ENCODE data around the gene DCTD.

Gene DCTD

DNA sequence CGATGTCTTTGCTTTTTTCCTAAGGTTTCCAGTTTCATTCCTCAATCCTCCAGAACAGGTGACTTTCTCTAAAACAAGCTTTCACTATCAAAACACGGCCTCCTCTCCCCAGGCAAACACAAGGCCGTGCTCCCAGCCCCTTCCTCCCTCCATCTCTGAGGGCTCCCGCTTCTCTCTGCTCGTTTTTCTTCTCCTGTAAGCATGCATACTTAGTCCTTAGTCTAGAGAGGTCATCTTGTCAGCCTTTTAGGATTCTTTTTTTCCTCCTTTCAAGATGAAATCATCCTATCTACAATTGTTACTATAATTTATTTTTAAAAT is 18.7 kb downstream of the DCTD start:
- Histone ChIP-seq H2AK5ac (ENCODE audit: low read depth, low read length) (no peak overlapping the region), H3K27me3 (ENCODE audit: control insufficient read depth in 3 of 3, insufficient read depth in 3 of 3, low read depth in 1 of 3, low read length in 3 of 3) (no peaks in the 10 kb centered on the region), H2BK15ac (ENCODE audit: low read length) (no peak overlapping the region), H3K4ac (ENCODE audit: low read length) (no peak overlapping the region), H3K4me2 (ENCODE audit: insufficient read depth, low read length, poor library complexity, severe bottlenecking) (no peak overlapping the region), H3K9me3 (replicated peaks in 1 of 2; ENCODE audit: control insufficient read depth in 2 of 2, insufficient read depth in 1 of 2, low read depth in 1 of 2, low read length in 2 of 2) (no peaks in the 10 kb centered on the region), H3K18ac (ENCODE audit: low read length) (no peak overlapping the region), H3K4me3 (ENCODE audit: low read length in 2 of 2) (no peak overlapping the region), H3K23ac (ENCODE audit: low read depth, low read length, poor library complexity) (no peak overlapping the region), H3K9ac (ENCODE audit: low read depth, low read length, poor library complexity) (no peak overlapping the region), H3K27ac (replicated peaks; ENCODE audit: low read length) (no peak overlapping the region), H3K14ac (ENCODE audit: low read length) (no peak overlapping the region), H3K4me1 (ENCODE audit: control insufficient read depth in 2 of 2, insufficient read depth in 1 of 2, low read depth in 1 of 2, low read length in 2 of 2) (peaks cover 0 to 11% of the 10 kb centered on the region in 2 donors), H2BK12ac (ENCODE audit: low read length) (no peak overlapping the region), H4K91ac (ENCODE audit: low read depth, low read length, poor library complexity) (no peak overlapping the region), H3K36me3 (replicated peaks in 1 of 2; ENCODE audit: control insufficient read depth in 2 of 2, insufficient read depth in 2 of 2, low read length in 2 of 2) (peaks cover 23 to 97% of the 10 kb centered on the region in 2 donors), H2AFZ (ENCODE audit: low read length) (no peak overlapping the region), H3K79me1 (ENCODE audit: low read depth, low read length) (peaks cover 2% of the 10 kb centered on the region), H2BK120ac (ENCODE audit: low read depth, low read length) (no peak overlapping the region), H2BK5ac (ENCODE audit: low read length) (no peak overlapping the region), H4K8ac (ENCODE audit: low read depth, low read length) (no peak overlapping the region)
- no peak for DNase-seq (ENCODE audit: low spot score)
- no CpG with 5 or more reads among the region's 5 CpGs for WGBS, 2 donors (ENCODE audit: extremely low coverage in 2 of 2, insufficient read length in 2 of 2, insufficient replicate concordance in 1 of 2)

DNA sequence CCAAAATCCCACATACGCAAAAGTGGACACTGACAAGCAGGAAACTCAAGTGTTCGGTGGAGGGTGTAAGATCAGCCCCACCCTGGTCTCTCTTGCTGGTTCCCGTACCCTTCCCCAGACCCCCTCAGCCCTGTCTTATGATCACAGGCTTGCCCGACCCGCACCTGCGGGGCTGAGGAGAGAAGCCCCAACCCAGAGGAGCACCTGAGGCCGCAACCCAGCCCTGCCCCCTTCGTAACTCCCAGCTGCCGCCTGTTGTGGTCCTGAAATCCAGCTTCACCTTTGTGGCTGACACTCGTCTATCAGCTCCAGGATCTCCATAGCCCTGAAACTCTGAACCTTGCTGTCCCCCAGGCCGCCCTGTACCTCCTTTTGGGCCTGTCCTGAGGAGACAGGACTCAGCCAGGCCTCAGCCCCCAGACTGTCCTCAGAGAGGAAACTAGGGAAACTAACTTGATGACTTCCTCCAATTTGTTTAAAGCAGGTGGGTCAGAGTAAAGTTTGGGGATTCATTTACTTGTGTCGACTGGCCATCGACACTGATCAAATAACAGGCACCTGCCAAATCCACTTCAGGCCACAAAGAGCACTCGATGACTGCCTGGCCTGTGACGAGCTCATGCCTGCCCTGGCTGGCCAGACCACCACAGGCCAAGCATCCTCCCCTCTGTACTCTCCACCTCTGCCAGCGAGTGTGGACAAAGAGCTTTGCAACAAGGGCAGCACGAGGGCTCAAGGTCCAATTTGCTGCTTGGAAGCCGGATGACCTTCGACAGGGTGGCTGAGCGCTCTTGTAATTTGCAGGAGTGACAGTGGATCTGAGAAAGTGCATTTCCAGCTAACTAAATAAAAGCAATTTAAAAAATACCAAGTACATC is 19.3 kb downstream of the DCTD start:
- no peak overlapping the region for H3K4me3 ChIP-seq (ENCODE audit: low read length in 2 of 2)
- no peak overlapping the region for H2BK12ac ChIP-seq (ENCODE audit: low read length)
- no peak overlapping the region for H3K4ac ChIP-seq (ENCODE audit: low read length)
- H2BK120ac ChIP-seq (ENCODE audit: low read depth, low read length): no peak overlapping the region
- peaks cover 0 to 6% of the 10 kb centered on the region in 2 donors for H3K4me1 ChIP-seq (ENCODE audit: control insufficient read depth in 2 of 2, insufficient read depth in 1 of 2, low read depth in 1 of 2, low read length in 2 of 2)
- H4K91ac ChIP-seq (ENCODE audit: low read depth, low read length, poor library complexity): no peak overlapping the region
- no peak overlapping the region for H3K14ac ChIP-seq (ENCODE audit: low read length)
- H3K36me3 ChIP-seq (replicated peaks in 1 of 2; ENCODE audit: control insufficient read depth in 2 of 2, insufficient read depth in 2 of 2, low read length in 2 of 2): peaks cover 22 to 97% of the 10 kb centered on the region in 2 donors
- H3K27me3 ChIP-seq (ENCODE audit: control insufficient read depth in 3 of 3, insufficient read depth in 3 of 3, low read depth in 1 of 3, low read length in 3 of 3): no peaks in the 10 kb centered on the region
- peak overlapping the region; percentile 58 for H3K18ac ChIP-seq (ENCODE audit: low read length)
- no peak overlapping the region for H3K23ac ChIP-seq (ENCODE audit: low read depth, low read length, poor library complexity)
- H3K27ac ChIP-seq (replicated peaks; ENCODE audit: low read length): no peak overlapping the region
- no peak overlapping the region for H2AFZ ChIP-seq (ENCODE audit: low read length)
- no peak overlapping the region for H2BK5ac ChIP-seq (ENCODE audit: low read length)
- no peak for DNase-seq (ENCODE audit: low spot score)
- H2BK15ac ChIP-seq (ENCODE audit: low read length): no peak overlapping the region
- H3K4me2 ChIP-seq (ENCODE audit: insufficient read depth, low read length, poor library complexity, severe bottlenecking): no peak overlapping the region
- no CpG with 5 or more reads among the region's 20 CpGs for WGBS, 2 donors (ENCODE audit: extremely low coverage in 2 of 2, insufficient read length in 2 of 2, insufficient replicate concordance in 1 of 2)
- peak overlapping the region; percentile 8 for H2AK5ac ChIP-seq (ENCODE audit: low read depth, low read length)
- peaks cover 2% of the 10 kb centered on the region for H3K79me1 ChIP-seq (ENCODE audit: low read depth, low read length)
- H4K8ac ChIP-seq (ENCODE audit: low read depth, low read length): no peak overlapping the region
- no peak overlapping the region for H3K9ac ChIP-seq (ENCODE audit: low read depth, low read length, poor library complexity)
- no peaks in the 10 kb centered on the region for H3K9me3 ChIP-seq (replicated peaks in 1 of 2; ENCODE audit: control insufficient read depth in 2 of 2, insufficient read depth in 1 of 2, low read depth in 1 of 2, low read length in 2 of 2)

DNA sequence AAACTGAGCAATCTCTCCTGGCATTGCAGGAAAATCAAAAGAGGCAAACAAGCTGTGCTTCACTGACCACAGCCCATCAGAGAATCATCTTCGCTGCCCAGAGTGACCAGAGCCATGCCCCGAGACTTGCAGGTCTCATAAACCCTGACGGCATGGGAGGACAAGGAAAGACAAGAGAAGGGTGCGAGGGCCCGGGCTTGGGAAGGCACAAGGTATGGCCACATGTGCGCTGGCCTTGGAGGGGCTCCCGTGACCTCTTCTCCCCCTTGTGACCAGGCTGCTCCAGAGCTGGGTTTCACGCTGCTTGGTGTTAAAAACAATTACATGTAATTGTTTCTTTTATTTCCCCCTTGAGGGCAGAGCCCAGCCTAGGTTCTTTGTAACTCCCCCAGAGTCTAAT is 20.8 kb downstream of the DCTD start:
- no CpG with 5 or more reads among the region's 8 CpGs for WGBS, 2 donors (ENCODE audit: extremely low coverage in 2 of 2, insufficient read length in 2 of 2, insufficient replicate concordance in 1 of 2)
- H3K23ac ChIP-seq (ENCODE audit: low read depth, low read length, poor library complexity): peak overlapping the region; percentile 70
- no peak overlapping the region for H2BK5ac ChIP-seq (ENCODE audit: low read length)
- H3K79me1 ChIP-seq (ENCODE audit: low read depth, low read length): peaks cover 2% of the 10 kb centered on the region
- no peak overlapping the region for H3K4me3 ChIP-seq (ENCODE audit: low read length in 2 of 2)
- no peak overlapping the region for H4K91ac ChIP-seq (ENCODE audit: low read depth, low read length, poor library complexity)
- no peak overlapping the region for H3K27ac ChIP-seq (replicated peaks; ENCODE audit: low read length)
- H3K18ac ChIP-seq (ENCODE audit: low read length): no peak overlapping the region
- H3K27me3 ChIP-seq (ENCODE audit: control insufficient read depth in 3 of 3, insufficient read depth in 3 of 3, low read depth in 1 of 3, low read length in 3 of 3): no peaks in the 10 kb centered on the region
- no peaks in the 10 kb centered on the region for H3K9me3 ChIP-seq (replicated peaks in 1 of 2; ENCODE audit: control insufficient read depth in 2 of 2, insufficient read depth in 1 of 2, low read depth in 1 of 2, low read length in 2 of 2)
- no peak overlapping the region for H4K8ac ChIP-seq (ENCODE audit: low read depth, low read length)
- no peak overlapping the region for H3K14ac ChIP-seq (ENCODE audit: low read length)
- no peak overlapping the region for H2AK5ac ChIP-seq (ENCODE audit: low read depth, low read length)
- H2BK12ac ChIP-seq (ENCODE audit: low read length): no peak overlapping the region
- H3K4me1 ChIP-seq (ENCODE audit: control insufficient read depth in 2 of 2, insufficient read depth in 1 of 2, low read depth in 1 of 2, low read length in 2 of 2): peaks cover 0 to 6% of the 10 kb centered on the region in 2 donors
- H2AFZ ChIP-seq (ENCODE audit: low read length): no peak overlapping the region
- no peak for DNase-seq (ENCODE audit: low spot score)
- no peak overlapping the region for H2BK15ac ChIP-seq (ENCODE audit: low read length)
- H2BK120ac ChIP-seq (ENCODE audit: low read depth, low read length): no peak overlapping the region
- H3K4me2 ChIP-seq (ENCODE audit: insufficient read depth, low read length, poor library complexity, severe bottlenecking): no peak overlapping the region
- no peak overlapping the region for H3K9ac ChIP-seq (ENCODE audit: low read depth, low read length, poor library complexity)
- H3K36me3 ChIP-seq (replicated peaks in 1 of 2; ENCODE audit: control insufficient read depth in 2 of 2, insufficient read depth in 2 of 2, low read length in 2 of 2): peaks cover 21 to 97% of the 10 kb centered on the region in 2 donors
- H3K4ac ChIP-seq (ENCODE audit: low read length): no peak overlapping the region

DNA sequence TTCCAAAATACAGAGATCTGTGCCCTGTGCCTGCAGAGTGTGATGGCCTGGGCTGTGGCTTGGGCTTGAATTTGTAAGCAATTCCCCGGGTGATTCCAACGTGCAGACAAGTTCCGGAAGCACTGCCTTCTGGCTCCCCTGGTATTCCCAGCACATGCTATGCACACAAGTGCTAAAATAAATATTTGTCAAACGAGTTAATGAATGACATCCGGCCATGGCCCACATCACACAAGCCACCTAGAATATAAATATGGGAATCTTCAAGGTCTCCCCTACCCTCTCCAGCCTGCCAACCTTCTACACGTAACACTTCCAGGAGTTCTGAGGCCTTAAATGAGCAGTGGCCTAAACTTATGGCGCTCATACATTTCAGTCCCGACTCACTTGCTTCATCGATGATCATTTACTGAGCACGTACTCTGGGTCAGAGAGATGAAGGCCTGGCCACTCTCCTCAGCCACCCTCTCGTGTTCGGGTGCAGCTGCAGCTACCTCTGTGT is 21.3 kb downstream of the DCTD start:
- Histone ChIP-seq H3K4me1 (ENCODE audit: control insufficient read depth in 2 of 2, insufficient read depth in 1 of 2, low read depth in 1 of 2, low read length in 2 of 2) (peaks cover 0 to 6% of the 10 kb centered on the region in 2 donors), H3K27ac (replicated peaks; ENCODE audit: low read length) (no peak overlapping the region), H3K4me3 (ENCODE audit: low read length in 2 of 2) (no peak overlapping the region), H3K79me1 (ENCODE audit: low read depth, low read length) (peaks cover 2% of the 10 kb centered on the region), H3K36me3 (replicated peaks in 1 of 2; ENCODE audit: control insufficient read depth in 2 of 2, insufficient read depth in 2 of 2, low read length in 2 of 2) (peaks cover 22 to 97% of the 10 kb centered on the region in 2 donors), H4K8ac (ENCODE audit: low read depth, low read length) (no peak overlapping the region), H3K9me3 (replicated peaks in 1 of 2; ENCODE audit: control insufficient read depth in 2 of 2, insufficient read depth in 1 of 2, low read depth in 1 of 2, low read length in 2 of 2) (no peaks in the 10 kb centered on the region), H3K18ac (ENCODE audit: low read length) (no peak overlapping the region), H2AFZ (ENCODE audit: low read length) (no peak overlapping the region), H3K4ac (ENCODE audit: low read length) (no peak overlapping the region), H2BK12ac (ENCODE audit: low read length) (peak overlapping the region; percentile 31), H2BK15ac (ENCODE audit: low read length) (no peak overlapping the region), H2AK5ac (ENCODE audit: low read depth, low read length) (no peak overlapping the region), H3K9ac (ENCODE audit: low read depth, low read length, poor library complexity) (no peak overlapping the region), H4K91ac (ENCODE audit: low read depth, low read length, poor library complexity) (no peak overlapping the region), H2BK120ac (ENCODE audit: low read depth, low read length) (no peak overlapping the region), H2BK5ac (ENCODE audit: low read length) (no peak overlapping the region), H3K23ac (ENCODE audit: low read depth, low read length, poor library complexity) (no peak overlapping the region), H3K27me3 (ENCODE audit: control insufficient read depth in 3 of 3, insufficient read depth in 3 of 3, low read depth in 1 of 3, low read length in 3 of 3) (no peaks in the 10 kb centered on the region), H3K4me2 (ENCODE audit: insufficient read depth, low read length, poor library complexity, severe bottlenecking) (no peak overlapping the region), H3K14ac (ENCODE audit: low read length) (no peak overlapping the region)
- DNase-seq (ENCODE audit: low spot score): no peak
- no CpG with 5 or more reads among the region's 12 CpGs for WGBS, 2 donors (ENCODE audit: extremely low coverage in 2 of 2, insufficient read length in 2 of 2, insufficient replicate concordance in 1 of 2)

Data from neuronal stem cell (in vitro differentiated cells).